Measurements from ENCODE around the gene ABCA1. TPM values are rescaled to one million over a fixed set of nuclear protein-coding genes. Genes with fewer than 3 reads are reported as not detected.

Gene ABCA1
- total RNA-seq, 1 donor from 2014 or later: 30.7 TPM

GRCh38 chr9:104766025-104766424 is 161.9 kb downstream of the ABCA1 start:
- no peak for DNase-seq (ENCODE audit: extremely low spot score in 2 of 2)

GRCh38 chr9:104765138-104765537 is 162.8 kb downstream of the ABCA1 start:
- DNase-seq (ENCODE audit: extremely low spot score in 2 of 2): no peak
- intact Hi-C loops (cut with DNase I): no loop called here
- Histone ChIP-seq H3K27ac (no peak overlapping the region), H3K9me3 (no peaks in the 10 kb centered on the region), H3K4me3 (peak overlapping the region in 1 of 2 donors; percentile 79), H3K36me3 (no peaks in the 10 kb centered on the region), H3K4me1 (peaks cover 13% of the 10 kb centered on the region), H3K27me3 (no peaks in the 10 kb centered on the region)
- TF ChIP-seq CTCF (IDR thresholded peaks at IDR 0.05) (no peak), POLR2A (IDR thresholded peaks at IDR 0.05) (no peak), POLR2AphosphoS5 (IDR thresholded peaks at IDR 0.05; ENCODE audit: insufficient read depth in 1 of 2, low read depth in 1 of 2) (no peak)

More at GRCh38 chr9:104766025-104766424, 161.9 kb downstream of the ABCA1 start:
- Histone ChIP-seq H3K9me3 (no peaks in the 10 kb centered on the region), H3K27ac (no peak overlapping the region), H3K36me3 (no peaks in the 10 kb centered on the region), H3K27me3 (no peaks in the 10 kb centered on the region), H3K4me1 (peaks cover 13% of the 10 kb centered on the region), H3K4me3 (no peak overlapping the region)
- intact Hi-C loops (cut with DNase I): no loop called here
- TF ChIP-seq POLR2AphosphoS5 (IDR thresholded peaks at IDR 0.05; ENCODE audit: insufficient read depth in 1 of 2, low read depth in 1 of 2) (no peak), POLR2A (IDR thresholded peaks at IDR 0.05) (no peak), CTCF (IDR thresholded peaks at IDR 0.05) (no peak)

- H3K27me3 ChIP-seq: no peaks in the 10 kb centered on the region
- no peak overlapping the region for H3K4me3 ChIP-seq
- peaks cover 0 to 6% of the 10 kb centered on the region in 2 donors for H3K36me3 ChIP-seq
- no peaks in the 10 kb centered on the region for H3K4me1 ChIP-seq
- intact Hi-C loops (cut with DNase I): no loop called here
- TF ChIP-seq CTCF (IDR thresholded peaks at IDR 0.05) (no peak), POLR2AphosphoS5 (IDR thresholded peaks at IDR 0.05; ENCODE audit: insufficient read depth in 1 of 2, low read depth in 1 of 2) (no peak), POLR2A (IDR thresholded peaks at IDR 0.05) (no peak)
- H3K9me3 ChIP-seq: no peaks in the 10 kb centered on the region
- DNase-seq (ENCODE audit: extremely low spot score in 2 of 2): no peak
- no peak overlapping the region for H3K27ac ChIP-seq
Measured at GRCh38 chr9:104758974-104759373, 169.0 kb downstream of the ABCA1 start.

GRCh38 chr9:104750185-104750767 is 177.7 kb downstream of the ABCA1 start:
- no peak overlapping the region for H3K27ac ChIP-seq
- H3K9me3 ChIP-seq: no peaks in the 10 kb centered on the region
- no peak for DNase-seq (ENCODE audit: extremely low spot score in 2 of 2)
- no peak overlapping the region for H3K4me3 ChIP-seq
- no peaks in the 10 kb centered on the region for H3K27me3 ChIP-seq
- TF ChIP-seq CTCF (IDR thresholded peaks at IDR 0.05): no peak
- TF ChIP-seq POLR2AphosphoS5 (IDR thresholded peaks at IDR 0.05; ENCODE audit: insufficient read depth in 1 of 2, low read depth in 1 of 2): no peak
- TF ChIP-seq POLR2A (IDR thresholded peaks at IDR 0.05): no peak
- intact Hi-C loops (cut with DNase I): no loop called here
- H3K4me1 ChIP-seq: peaks cover 13% of the 10 kb centered on the region
- peaks cover 0 to 31% of the 10 kb centered on the region in 2 donors for H3K36me3 ChIP-seq

GRCh38 chr9:104748359-104749031 is 179.5 kb downstream of the ABCA1 start:
- DNase-seq (ENCODE audit: extremely low spot score in 2 of 2): no peak
- Histone ChIP-seq H3K36me3 (peaks cover 0 to 23% of the 10 kb centered on the region in 2 donors), H3K27me3 (no peaks in the 10 kb centered on the region), H3K27ac (peak overlapping the region; percentile 86), H3K9me3 (no peaks in the 10 kb centered on the region), H3K4me1 (peaks cover 13% of the 10 kb centered on the region), H3K4me3 (peak overlapping the region; percentile 83 to 89)
- intact Hi-C loops (cut with DNase I): no loop called here
- no peak for TF ChIP-seq CTCF (IDR thresholded peaks at IDR 0.05)
- TF ChIP-seq POLR2AphosphoS5 (IDR thresholded peaks at IDR 0.05; ENCODE audit: insufficient read depth in 1 of 2, low read depth in 1 of 2): no peak
- no peak for TF ChIP-seq POLR2A (IDR thresholded peaks at IDR 0.05)

Data from vagina (tissue), 2 donors.